NCI-H146 treated with DMSO at 0.1 percent for 48 hours (cell line): Measurements from ENCODE around the gene SOX15.
"Not testable (repeated sequence)": the region's sequence is repeated elsewhere in the genome, so short reads cannot be mapped to it uniquely, and the experiment has no call there.

Experiments used
- DNase-seq: peaks from one replicate; lab custom pipeline; 2025; ENCODE audit not compliant: unreplicated experiment; lab: John Stamatoyannopoulos, UW

Gene SOX15

DNA sequence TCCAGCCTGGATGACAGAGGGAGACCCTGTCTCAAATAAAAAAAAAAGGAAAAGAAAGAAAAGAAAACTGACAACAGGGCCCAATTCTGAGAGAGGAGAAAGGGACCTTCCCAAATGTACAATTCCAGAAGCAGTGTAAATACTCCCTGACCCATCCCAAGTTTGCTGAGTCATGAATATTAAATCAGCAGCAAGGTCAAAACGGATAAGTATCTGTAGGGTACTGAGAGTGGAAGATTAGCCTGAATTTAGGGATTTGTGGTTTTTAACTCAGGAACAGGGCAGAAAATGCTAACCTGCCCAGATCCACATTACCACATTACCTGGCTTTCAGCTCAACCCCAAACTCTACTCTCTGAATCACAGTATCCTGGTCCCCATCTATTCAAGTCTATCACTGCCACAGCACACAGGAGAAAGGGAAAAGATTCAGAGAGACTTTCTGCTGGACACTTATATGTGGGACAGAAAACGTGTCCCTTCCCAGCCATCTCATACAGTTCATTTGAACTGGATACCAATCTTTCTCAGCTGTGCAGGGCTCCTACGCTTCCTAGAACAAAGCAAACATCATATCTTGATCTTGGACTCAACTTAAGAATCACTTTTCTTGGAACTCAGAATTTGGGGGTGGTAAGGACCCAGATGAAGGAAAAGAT lies 21.9 kb upstream of the SOX15 start:
- no peak for DNase-seq

DNA sequence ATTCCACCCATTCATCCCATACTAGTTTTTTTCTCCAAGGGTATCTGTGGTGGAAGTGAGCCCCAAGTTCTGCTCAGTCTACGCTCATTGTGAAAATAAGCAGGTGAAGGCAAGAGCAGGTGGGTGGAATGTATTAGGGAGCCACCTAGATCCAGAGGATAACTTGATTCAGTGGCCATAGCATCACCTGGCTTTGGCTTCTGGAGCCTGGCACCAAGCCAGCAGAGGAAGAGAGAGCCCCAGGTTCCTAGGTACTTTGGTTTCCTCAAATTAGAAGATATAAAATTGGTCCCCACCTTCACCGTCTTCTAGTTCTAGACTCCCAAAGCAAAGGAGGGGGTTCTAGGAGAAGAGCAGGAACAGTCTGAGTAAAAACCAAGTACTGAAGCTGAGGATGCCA lies 20.7 kb upstream of the SOX15 start:
- DNase-seq: no peak

DNA sequence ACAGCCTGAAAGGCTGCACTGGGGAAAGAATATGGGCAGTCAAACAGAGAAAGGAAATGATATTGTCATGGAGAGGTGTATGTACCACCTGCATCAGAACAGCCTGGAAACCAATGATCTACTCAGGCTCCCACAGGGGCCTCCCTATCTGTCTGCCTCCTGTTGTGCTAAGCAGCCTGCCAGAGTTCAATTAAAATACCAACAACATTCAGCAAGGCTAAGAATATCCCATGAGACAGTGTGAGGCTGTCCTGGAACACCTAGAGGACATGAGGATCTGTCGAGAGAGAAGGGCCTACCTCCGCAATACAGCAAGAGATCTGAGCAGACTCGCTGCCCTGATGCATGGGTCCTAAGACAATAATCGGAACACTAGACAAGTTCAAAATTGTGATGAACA lies 16.4 kb upstream of the SOX15 start:
- DNase-seq: no peak

GRCh38 chr17:7597561-7597960 lies 7.7 kb upstream of the SOX15 start:
- DNase-seq: not testable (repeated sequence)

GRCh38 chr17:7593296-7593695 lies 3.4 kb upstream of the SOX15 start:
- DNase-seq: no peak

GRCh38 chr17:7592422-7593021 lies 2.6 kb upstream of the SOX15 start:
- DNase-seq: no peak

- no peak for DNase-seq
Measured at GRCh38 chr17:7591596-7591995, 1.7 kb upstream of the SOX15 start.

GRCh38 chr17:7590743-7591142 lies 849 bp upstream of the SOX15 start:
- DNase-seq: no peak

DNA sequence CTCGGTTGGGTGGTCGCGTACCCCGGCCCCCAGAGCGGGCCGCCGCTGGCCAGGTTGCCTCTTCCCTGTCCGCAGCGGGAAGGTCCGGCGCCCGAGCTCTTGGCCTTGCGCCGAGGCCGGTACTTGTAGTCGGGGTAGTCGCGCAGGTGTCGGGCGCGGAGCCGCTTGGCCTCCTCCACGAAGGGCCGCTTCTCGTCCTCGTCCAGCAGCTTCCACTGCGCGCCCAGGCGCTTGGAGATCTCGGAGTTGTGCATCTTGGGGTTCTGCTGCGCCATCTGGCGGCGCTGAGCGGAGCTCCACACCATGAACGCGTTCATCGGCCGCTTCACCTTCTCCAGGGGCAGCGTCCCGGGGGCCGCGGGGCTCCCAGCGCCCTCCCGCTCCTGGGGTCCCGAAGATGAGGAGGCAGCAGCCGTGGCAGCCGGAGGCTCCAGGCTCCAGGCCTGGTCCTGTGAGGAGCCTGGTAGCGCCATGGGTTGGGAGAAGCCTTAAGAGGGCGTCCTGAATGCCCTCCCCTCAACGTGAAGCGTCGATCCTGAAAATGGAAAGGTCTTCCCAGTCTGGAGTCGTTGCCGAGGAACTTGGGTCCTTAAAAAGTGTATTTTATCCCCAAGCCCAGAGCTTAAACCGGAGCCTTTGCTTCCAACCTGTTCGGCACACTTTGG lies 558 bp downstream of the SOX15 start:
- no peak for DNase-seq

DNA sequence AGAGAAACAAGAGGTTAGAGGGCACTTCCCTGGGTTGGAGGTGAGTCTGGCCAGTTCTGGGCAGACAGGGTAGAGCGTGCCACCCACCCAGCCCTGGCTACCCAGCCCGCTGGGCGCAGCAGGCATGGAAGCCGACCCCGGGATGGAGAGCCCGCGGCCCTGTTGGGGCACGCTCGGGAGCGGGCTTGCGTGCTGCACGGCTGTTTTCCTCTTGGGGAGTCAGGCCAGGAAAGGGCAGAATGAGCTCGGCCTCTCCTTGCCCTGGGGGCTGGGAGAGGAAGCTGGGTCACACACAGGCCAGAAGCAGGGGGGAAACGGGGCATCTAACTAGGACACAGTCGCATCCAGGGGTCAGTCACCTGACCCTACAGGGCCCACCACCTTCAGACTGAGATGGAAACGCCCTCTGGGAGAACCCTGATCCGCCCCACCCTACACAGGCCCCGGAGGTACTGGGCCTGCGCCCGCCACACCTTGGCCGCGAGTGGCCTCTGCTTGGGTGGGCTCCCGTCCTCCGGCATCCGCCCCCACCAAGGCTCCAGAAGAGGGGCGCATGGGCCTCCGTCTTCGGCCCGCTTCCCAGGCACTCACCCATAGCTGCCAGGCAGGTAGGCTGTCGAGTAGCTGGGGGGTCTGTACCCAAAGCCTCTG lies 1.2 kb downstream of the SOX15 start:
- DNase-seq: no peak

DNA sequence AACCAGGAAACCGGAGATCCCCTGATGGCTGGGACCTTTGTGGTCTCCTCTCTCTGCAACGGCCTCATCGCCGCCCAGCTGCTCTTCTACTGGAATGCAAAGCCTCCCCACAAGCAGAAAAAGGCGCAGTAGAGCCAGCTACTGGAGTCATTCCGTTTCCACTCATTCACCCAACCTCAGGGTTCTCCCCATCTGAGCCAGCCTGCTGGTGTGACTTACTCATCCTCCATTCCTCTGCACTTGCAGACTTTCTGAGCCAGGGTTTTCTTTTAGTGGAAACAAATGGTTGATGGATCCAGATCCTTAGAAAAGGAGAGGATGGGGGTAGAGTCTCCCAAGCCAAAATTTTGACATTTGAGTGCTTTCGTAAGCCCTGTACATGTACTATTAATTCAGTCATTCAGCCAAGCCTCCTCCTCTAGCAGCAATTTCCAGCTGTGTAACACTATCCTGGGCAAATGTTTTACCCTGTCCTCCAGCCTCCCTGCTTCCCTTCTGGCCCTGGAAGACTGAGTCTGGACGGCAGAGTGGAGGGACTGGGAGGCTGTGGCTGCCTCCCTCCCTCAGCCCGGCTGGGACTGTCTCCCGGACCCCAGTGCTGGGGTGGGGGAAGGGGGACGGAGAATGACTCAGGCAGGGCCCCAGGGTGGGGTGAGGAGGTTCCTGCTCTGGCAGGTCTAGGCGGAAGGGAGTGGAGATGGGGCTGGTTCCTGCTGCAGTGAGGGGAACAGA lies 2.3 kb downstream of the SOX15 start:
- DNase-seq: no peak

- no peak for DNase-seq
Measured at GRCh38 chr17:7586673-7587419, 3.0 kb downstream of the SOX15 start.

DNA sequence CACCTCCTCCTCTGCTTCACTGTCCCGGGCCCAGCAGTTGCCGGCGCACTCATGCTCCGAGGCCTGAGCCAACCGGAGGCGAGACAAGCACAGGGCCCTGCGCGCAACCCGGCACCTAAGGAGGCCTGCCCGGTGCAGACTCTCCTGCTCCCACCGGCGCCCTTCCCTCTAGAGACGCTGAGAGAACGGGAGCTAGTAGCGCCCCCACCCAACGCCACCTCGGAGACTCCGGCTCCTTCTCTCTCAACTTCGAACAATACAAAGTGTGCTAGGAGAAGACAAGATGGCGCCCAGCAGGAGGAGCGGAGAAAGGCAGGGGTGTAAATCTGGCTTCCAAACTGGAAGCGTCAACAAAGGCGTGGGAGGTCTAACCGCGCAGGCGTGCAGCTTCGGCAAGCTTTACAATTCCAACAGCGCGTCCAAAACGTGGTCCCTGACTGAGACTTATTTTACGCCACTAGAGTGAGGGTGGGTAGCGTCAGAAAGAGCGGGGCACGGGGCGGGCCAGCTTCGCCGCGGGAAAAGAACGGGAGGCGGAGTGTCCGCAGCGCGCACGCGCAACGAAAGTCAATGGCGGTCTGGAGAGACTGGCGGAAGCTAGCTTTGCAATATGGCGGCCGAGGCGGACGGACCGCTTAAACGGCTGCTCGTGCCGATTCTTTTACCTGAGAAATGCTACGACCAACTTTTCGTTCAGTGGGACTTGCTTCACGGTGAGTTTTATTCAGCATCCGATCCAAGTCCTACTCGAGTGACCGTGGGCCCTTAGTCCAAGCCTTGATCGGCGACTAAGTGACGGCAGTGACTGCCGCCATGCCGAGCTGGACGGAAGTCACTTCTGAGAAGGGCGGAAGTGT lies 6.4 kb downstream of the SOX15 start, which contains the start of gene MPDU1:
Gene MPDU1, plus strand, starts transcription at position 600 of the 857 bp plus-strand sequence. Its CDS starts 11 bp downstream, at position 611.
- DNase-seq: peak; percentile 95

DNA sequence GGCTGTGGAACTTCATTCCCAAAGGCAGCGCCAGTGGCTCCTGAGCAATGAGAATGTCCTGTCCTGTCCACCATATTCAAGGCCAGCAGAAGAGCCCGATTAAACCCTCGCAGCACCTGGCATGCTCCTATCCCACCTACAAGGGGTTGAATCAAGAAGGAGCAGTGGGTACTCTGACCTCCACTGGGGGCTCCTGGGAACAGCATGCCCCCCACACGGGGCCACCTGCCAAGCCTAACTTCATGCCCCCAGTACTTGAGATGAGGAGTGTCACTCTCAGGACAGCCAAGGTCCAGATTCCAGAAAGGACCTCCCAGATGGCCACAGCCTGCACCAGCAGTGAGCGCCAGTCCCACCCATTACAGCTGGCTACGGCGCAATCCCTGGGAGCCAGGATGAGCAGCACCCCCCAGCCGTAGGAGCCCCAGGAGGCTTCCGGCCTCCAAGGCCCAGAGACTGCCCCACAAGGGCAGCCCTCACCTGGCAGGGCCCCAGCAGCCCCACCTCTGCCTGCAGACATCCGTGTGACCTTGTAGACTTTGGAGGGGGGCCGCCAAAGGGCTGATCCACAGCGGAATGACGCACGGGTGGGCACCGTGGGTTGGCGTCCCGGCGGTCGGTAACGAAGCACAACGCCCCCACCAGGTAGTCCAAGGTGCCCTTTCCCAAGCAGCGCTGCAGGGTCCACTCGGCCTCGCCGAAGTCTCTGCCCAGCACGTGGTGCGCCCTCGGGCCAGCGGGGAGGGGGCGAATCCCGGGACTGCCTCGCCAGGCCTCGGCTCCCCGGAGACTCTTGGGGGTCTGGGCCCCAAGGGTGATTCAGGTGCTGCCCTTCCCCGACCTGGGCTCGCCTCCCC lies 7.3 kb downstream of the SOX15 start:
- DNase-seq: no peak

DNA sequence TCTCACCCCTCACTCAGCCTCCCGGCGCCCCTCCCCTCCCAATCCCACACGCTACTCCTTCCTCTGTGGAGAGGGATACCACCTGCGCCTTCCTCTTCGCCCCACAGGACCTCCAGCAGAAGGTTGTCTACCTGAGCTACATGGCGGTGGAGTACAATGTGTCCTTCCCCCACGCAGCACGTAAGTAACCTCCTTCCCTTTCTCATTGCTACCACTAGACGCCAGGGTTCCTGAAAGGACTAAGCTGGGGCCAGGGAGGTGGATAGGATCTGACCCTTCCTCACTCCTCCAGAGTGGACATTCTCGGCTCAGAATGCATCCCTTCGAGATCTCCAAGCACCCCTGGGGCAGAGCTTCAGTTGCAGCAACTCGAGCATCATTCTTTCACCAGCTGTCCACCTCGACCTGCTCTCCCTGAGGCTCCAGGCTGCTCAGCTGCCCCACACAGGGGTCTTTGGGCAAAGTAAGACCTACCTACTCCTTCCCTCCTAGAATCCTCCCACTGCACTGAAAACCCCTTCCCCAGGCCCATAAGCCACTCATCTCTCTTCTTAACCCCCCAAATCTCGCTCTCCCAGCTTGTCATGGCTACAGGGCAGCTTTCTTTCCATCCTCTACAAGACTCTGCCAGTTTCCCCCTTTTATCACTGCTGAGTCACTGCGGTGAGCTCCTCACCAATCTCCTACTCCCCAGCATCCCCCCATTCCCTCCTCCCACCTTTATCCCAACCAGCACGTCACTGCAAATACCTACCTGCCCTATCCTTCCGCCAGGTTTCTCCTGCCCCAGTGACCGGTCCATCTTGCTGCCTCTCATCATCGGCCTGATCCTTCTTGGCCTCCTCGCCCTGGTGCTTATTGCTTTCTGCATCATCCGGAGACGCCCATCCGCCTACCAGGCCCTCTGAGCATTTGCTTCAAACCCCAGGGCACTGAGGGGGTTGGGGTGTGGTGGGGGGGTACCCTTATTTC lies 9.0 kb downstream of the SOX15 start:
- DNase-seq: no peak

DNA sequence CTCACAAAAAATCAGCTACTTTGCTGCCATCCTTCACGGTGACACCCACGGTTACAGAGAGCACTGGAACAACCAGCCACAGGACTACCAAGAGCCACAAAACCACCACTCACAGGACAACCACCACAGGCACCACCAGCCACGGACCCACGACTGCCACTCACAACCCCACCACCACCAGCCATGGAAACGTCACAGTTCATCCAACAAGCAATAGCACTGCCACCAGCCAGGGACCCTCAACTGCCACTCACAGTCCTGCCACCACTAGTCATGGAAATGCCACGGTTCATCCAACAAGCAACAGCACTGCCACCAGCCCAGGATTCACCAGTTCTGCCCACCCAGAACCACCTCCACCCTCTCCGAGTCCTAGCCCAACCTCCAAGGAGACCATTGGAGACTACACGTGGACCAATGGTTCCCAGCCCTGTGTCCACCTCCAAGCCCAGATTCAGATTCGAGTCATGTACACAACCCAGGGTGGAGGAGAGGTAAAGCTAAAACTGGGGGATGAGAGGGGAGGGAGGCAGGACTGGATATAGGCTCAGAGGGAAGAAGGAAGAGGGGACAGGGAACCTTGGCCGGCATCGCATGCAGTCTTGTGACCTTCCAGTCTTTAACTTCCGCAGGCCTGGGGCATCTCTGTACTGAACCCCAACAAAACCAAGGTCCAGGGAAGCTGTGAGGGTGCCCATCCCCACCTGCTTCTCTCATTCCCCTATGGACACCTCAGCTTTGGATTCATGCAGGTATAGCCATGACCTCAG lies 9.9 kb downstream of the SOX15 start:
- no peak for DNase-seq
